SK-N-SH treated with all-trans-retinoic acid at 6 μM for 48 hours (cell line): ENCODE data around the gene DLG3.

Experiments
- ATAC-seq: fragments of 200-7000 bp; cut with Tn5 transposase; 3 replicates; pipeline ENCODE4 v1.9.1; 2020; ENCODE audit warnings: mild to moderate bottlenecking, moderate library complexity
- ARNTL ChIP-seq: fragments of 450-650 bp; formaldehyde crosslinking; IDR thresholded peaks from 2 replicates; pipeline ENCODE4 v1.5.0; 2020; ENCODE audit warnings: low read depth, mild to moderate bottlenecking, moderate library complexity, borderline replicate concordance
- BACH2 ChIP-seq: fragments of 250-450 bp; sonication (Bioruptor Pico); IDR thresholded peaks from 2 replicates; pipeline ENCODE4 v1.9.0; 2021; ENCODE audit warnings: mild to moderate bottlenecking, borderline replicate concordance
- CSDC2 ChIP-seq: fragments of 250-450 bp; sonication (Bioruptor Pico); IDR thresholded peaks from 2 replicates; pipeline ENCODE4 v1.5.0; 2020; ENCODE audit warnings: mild to moderate bottlenecking, moderate library complexity
- CSRNP3 ChIP-seq: fragments of 250-450 bp; sonication (Bioruptor Pico); IDR thresholded peaks from 2 replicates; pipeline ENCODE4 v1.5.1; 2021; ENCODE audit warnings: mild to moderate bottlenecking, moderate library complexity
- ESRRG ChIP-seq: fragments of 250-450 bp; sonication (Bioruptor Pico); IDR thresholded peaks from 2 replicates; pipeline ENCODE4 v1.6.1; 2021; ENCODE audit warnings: mild to moderate bottlenecking
- GLIS3 ChIP-seq: fragments of 250-450 bp; sonication (Bioruptor Pico); IDR thresholded peaks from 2 replicates; pipeline ENCODE4 v1.5.0; 2020; ENCODE audit warnings: mild to moderate bottlenecking, moderate library complexity
- OSR1 ChIP-seq: fragments of 250-450 bp; sonication (Bioruptor Pico); IDR thresholded peaks from 2 replicates; pipeline ENCODE4 v1.8.0; 2022; ENCODE audit warnings: moderate library complexity, mild to moderate bottlenecking, inconsistent platforms
- POU6F1 ChIP-seq: fragments of 250-450 bp; sonication (Bioruptor Pico); IDR thresholded peaks from 2 replicates; pipeline ENCODE4 v1.8.0; 2021; ENCODE audit warnings: low read depth, mild to moderate bottlenecking, moderate library complexity, borderline replicate concordance
- PPARA ChIP-seq: fragments of 250-450 bp; sonication (Bioruptor Pico); IDR thresholded peaks from 2 replicates; pipeline ENCODE4 v1.5.0; 2020; ENCODE audit warnings: mild to moderate bottlenecking, borderline replicate concordance
- RARB ChIP-seq: fragments of 250-450 bp; sonication (Bioruptor Pico); IDR thresholded peaks from 2 replicates; pipeline ENCODE4 v1.8.0; 2021; ENCODE audit warnings: mild to moderate bottlenecking, moderate library complexity
- SNAI2 ChIP-seq: fragments of 250-450 bp; sonication (Bioruptor Pico); IDR thresholded peaks from 2 replicates; pipeline ENCODE4 v1.5.0; 2020; ENCODE audit warnings: mild to moderate bottlenecking, moderate library complexity
- TCF4 ChIP-seq: fragments of 250-450 bp; sonication (Bioruptor Pico); IDR thresholded peaks from 2 replicates; pipeline ENCODE4 v1.8.0; 2021; ENCODE audit warnings: mild to moderate bottlenecking, moderate library complexity, borderline replicate concordance
- TOX ChIP-seq: fragments of 250-450 bp; sonication (Bioruptor Pico); IDR thresholded peaks from 2 replicates; pipeline ENCODE4 v1.8.0; 2021; ENCODE audit warnings: mild to moderate bottlenecking, moderate library complexity, borderline replicate concordance
- TSHZ2 ChIP-seq: fragments of 250-450 bp; sonication (Bioruptor Pico); IDR thresholded peaks from 2 replicates; pipeline ENCODE4 v1.5.0; 2020; ENCODE audit warnings: mild to moderate bottlenecking, moderate library complexity
- ZC3H10 ChIP-seq: fragments of 250-450 bp; sonication (Bioruptor Pico); IDR thresholded peaks from 2 replicates; pipeline ENCODE4 v1.5.1; 2021; ENCODE audit warnings: mild to moderate bottlenecking, moderate library complexity
- ZFP3 ChIP-seq: fragments of 250-450 bp; sonication (Bioruptor Pico); IDR thresholded peaks from 2 replicates; pipeline ENCODE4 v1.5.0; 2020; ENCODE audit warnings: mild to moderate bottlenecking, moderate library complexity
- ZFP30 ChIP-seq: fragments of 450-650 bp; formaldehyde crosslinking; IDR thresholded peaks from 2 replicates; pipeline ENCODE4 v1.5.0; 2022; ENCODE audit warnings: mild to moderate bottlenecking, moderate library complexity
- ZNF565 ChIP-seq: fragments of 450-650 bp; formaldehyde crosslinking; conservative IDR thresholded peaks from 2 replicates; pipeline ENCODE4 v1.5.0; 2020; ENCODE audit warnings: low read depth, mild to moderate bottlenecking, moderate library complexity
- ZNF70 ChIP-seq: fragments of 450-650 bp; formaldehyde crosslinking; IDR thresholded peaks from 2 replicates; pipeline ENCODE4 v1.5.0; 2020; ENCODE audit warnings: mild to moderate bottlenecking, moderate library complexity
- ZNF8 ChIP-seq: fragments of 450-650 bp; formaldehyde crosslinking; IDR thresholded peaks from 2 replicates; pipeline ENCODE4 v1.5.0; 2020; ENCODE audit warnings: mild to moderate bottlenecking, moderate library complexity
- TF ChIP-seq, protein P1 (sequence below): fragments of 250-450 bp; sonication (Bioruptor Pico); IDR thresholded peaks from 2 replicates; pipeline ENCODE4 v1.5.1; 2020; ENCODE audit warnings: low read depth, mild to moderate bottlenecking, moderate library complexity
- TF ChIP-seq, protein P2 (sequence below): fragments of 250-450 bp; sonication (Bioruptor Pico); IDR thresholded peaks from 2 replicates; pipeline ENCODE4 v1.8.0; 2020; ENCODE audit warnings: mild to moderate bottlenecking, moderate library complexity, borderline replicate concordance

DLG3 gene

DNA sequence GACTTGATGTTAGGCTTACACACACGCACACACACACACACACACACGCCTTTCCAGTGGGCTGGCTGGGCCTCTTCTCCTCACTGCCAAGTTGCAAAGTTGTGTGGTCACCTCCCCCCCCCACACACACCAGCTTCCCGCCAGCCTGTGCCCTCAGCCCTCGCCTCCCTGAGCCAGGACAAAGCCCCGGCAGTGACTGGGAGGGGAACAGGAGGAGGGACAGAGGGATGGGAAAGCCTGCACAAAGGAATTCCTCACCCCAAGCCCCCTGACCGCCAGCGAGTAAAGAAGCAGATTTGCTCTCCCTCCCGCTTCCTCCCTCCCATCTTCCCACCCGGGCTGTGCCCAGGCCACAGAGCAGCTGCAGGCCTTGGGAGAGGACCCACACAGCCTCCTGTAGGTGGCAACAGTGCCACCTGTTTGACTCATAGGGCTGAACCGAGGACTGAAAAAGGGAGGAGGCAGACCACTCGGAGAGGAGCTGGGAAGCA, 21.7 kb upstream of the DLG3 start, which contains the start of gene GDPD2:
TSS of gene GDPD2 (plus strand) at position 464 of the 491 bp plus-strand sequence. CDS start 1,671 bp downstream, outside the sequence.
- peak; percentile 78 for ATAC-seq
- TF ChIP-seq ARNTL (CRISPR knock-in tag), result no peak
- no peak for TF ChIP-seq CSDC2
- TF ChIP-seq ZNF8 (CRISPR knock-in tag), result no peak
- TF ChIP-seq RARB, result no peak

DNA sequence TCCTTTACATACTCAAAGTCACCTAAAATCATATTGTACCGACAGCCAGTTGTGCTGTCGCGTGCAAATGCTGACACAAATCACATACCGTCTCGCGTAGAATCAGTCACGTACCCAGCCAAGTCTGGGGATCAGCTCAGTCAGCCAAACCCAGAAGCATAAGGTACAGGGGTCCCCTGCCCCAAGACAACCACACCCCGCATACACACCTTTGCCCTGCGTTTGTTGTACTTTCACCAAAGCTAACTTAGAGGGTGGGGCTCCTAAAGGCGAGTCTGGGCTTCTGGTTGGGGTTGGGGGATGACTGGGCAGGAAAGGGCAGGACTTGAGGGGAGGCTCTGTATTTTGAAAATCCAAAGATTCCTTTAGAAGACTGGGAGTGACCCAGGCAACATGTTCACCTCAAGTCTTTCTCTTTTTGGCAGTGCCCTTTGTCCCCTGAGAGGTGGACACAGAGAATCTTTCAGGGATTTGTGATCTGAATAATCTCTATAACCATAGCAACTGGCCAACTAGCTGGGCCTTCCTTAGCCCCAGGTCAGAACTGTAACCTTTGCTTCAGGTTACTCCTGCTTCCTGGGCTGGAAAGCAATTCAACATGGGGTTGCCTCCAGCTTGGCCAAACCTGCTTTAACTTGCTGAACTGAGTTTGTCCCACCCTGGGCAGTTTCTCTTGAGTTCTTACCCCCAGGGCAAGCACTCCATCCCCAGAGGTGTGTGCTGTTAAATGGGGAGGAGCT, 20.5 kb upstream of the DLG3 start:
- no peak for TF ChIP-seq CSDC2
- TF ChIP-seq, protein P1, sequence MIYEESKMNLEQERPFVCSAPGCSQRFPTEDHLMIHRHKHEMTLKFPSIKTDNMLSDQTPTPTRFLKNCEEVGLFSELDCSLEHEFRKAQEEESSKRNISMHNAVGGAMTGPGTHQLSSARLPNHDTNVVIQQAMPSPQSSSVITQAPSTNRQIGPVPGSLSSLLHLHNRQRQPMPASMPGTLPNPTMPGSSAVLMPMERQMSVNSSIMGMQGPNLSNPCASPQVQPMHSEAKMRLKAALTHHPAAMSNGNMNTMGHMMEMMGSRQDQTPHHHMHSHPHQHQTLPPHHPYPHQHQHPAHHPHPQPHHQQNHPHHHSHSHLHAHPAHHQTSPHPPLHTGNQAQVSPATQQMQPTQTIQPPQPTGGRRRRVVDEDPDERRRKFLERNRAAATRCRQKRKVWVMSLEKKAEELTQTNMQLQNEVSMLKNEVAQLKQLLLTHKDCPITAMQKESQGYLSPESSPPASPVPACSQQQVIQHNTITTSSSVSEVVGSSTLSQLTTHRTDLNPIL (CRISPR knock-in tag), result no peak
- TF ChIP-seq ZFP3 (CRISPR knock-in tag), result no peak
- no peak for TF ChIP-seq PPARA (CRISPR knock-in tag)
- no peak for TF ChIP-seq GLIS3 (CRISPR knock-in tag)
- ATAC-seq, result no peak

DNA sequence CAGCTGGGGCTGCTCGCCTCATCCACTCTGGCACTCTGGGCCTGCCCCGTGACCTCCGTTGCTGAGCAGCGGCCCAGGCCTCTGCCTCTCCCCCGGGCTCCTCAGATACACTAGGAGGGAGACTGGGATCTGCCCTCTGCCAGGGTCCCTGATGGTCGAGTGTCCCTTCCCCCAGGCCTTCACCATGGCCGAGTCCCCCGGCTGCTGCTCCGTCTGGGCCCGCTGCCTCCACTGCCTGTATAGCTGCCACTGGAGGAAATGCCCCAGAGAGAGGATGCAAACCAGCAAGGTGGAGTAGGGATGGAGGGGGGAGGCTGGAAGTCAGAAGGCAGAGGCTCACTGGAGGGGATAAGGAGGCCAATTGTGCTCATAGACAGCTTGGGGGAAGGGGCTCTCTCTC, 19.8 kb upstream of the DLG3 start:
- TF ChIP-seq TOX (no peak), ZC3H10 (no peak), ZFP3 (CRISPR knock-in tag) (no peak), ESRRG (no peak), CSRNP3 (CRISPR knock-in tag) (no peak), OSR1 (CRISPR knock-in tag) (no peak), SNAI2 (no peak), PPARA (CRISPR knock-in tag) (no peak), POU6F1 (CRISPR knock-in tag) (no peak), BACH2 (CRISPR knock-in tag) (no peak), ZNF565 (CRISPR knock-in tag) (no peak), TSHZ2 (CRISPR knock-in tag) (no peak), ZFP30 (no peak)
- no peak; the same call in 2 of the 3 replicates for ATAC-seq

- no peak for TF ChIP-seq ZNF70 (CRISPR knock-in tag)
- no peak for TF ChIP-seq CSRNP3 (CRISPR knock-in tag)
- no peak for TF ChIP-seq ESRRG
- TF ChIP-seq, protein P2, sequence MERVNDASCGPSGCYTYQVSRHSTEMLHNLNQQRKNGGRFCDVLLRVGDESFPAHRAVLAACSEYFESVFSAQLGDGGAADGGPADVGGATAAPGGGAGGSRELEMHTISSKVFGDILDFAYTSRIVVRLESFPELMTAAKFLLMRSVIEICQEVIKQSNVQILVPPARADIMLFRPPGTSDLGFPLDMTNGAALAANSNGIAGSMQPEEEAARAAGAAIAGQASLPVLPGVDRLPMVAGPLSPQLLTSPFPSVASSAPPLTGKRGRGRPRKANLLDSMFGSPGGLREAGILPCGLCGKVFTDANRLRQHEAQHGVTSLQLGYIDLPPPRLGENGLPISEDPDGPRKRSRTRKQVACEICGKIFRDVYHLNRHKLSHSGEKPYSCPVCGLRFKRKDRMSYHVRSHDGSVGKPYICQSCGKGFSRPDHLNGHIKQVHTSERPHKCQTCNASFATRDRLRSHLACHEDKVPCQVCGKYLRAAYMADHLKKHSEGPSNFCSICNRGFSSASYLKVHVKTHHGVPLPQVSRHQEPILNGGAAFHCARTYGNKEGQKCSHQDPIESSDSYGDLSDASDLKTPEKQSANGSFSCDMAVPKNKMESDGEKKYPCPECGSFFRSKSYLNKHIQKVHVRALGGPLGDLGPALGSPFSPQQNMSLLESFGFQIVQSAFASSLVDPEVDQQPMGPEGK, result no peak
- no peak for TF ChIP-seq TCF4 (CRISPR knock-in tag)
- ATAC-seq, result no peak
These were observed 18.1 kb upstream of the DLG3 start for GRCh38 chrX:70426286-70427278.
